Fibroblast of lung (primary cell): ENCODE data around the gene SLC27A3.
"Not testable (repeated sequence)": the region's sequence is repeated elsewhere in the genome, so short reads cannot be mapped to it uniquely, and the experiment has no call there.

Source experiments
- CTCF ChIP-seq, 2 donors: IDR thresholded peaks in 1 of 2; conservative IDR thresholded peaks in 1 of 2; 1 replicate in 1 of 2; 2 replicates in 1 of 2; pipeline ENCODE4 v1.5.1; 2011 to 2012; ENCODE audit warnings: low read length in 2 of 2, control low read depth in 1 of 2, inconsistent platforms in 1 of 2, low read depth in 1 of 2, mild to moderate bottlenecking in 1 of 2
- EZH2 ChIP-seq: IDR thresholded peaks from 2 replicates; pipeline ENCODE4 v1.5.1; 2012; ENCODE audit warnings: low read length, control low read depth, mild to moderate bottlenecking; ENCODE audit errors: missing control alignments

- not testable (repeated sequence) for TF ChIP-seq CTCF (conservative IDR thresholded peaks at IDR 0.05 in 1 of 2, IDR thresholded peaks at IDR 0.05 in 1 of 2; ENCODE audit: low read depth in 1 of 2, low read length in 2 of 2); EZH2
These were observed 8.5 kb upstream of the SLC27A3 start for GRCh38 chr1:153766663-153767062.
